CD4-positive, alpha-beta T cell treated with Interleukin-21 for 1 hour (primary cell): ENCODE data around the gene GNAO1.

Experiments
- DNase-seq: peaks from one replicate; pipeline ENCODE4 v3.0.0-alpha.2; 2020

Gene GNAO1

DNA sequence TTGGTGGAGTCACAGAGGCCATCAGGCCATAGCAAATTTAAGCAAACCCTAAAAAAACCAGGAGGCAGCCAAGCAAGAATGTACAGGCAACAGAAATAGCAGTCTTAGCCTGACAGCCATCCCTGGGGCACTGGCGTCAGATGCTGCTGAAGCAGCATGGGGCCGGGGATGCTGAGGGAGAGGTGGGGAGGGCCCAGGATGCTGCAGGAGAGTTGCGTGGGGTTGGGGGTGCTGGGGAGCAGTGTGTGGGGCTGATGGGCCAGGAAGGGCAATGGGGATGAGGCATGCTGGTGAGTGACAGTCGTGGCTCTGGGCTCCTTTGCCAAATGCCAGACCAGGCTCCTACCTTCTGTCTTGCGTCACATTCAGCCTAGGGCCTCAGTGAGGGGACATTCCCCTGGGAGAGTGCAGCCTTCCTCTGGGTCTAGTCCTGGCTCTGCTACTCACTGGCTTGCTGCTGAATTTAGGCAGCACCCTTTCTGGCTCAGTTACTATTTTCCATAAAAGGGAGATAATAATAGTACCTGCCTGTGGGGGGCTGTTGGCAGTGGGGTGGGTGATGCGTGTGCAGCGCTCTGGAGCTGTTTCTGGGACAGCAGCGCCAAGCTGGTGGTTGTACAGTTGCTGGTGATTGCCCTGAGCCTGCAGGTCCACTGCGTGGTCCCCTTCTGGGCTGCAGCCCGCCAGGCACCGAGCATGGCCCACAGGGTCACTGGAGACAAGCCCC is 146.0 kb downstream of the GNAO1 start:
- no peak for DNase-seq

DNA sequence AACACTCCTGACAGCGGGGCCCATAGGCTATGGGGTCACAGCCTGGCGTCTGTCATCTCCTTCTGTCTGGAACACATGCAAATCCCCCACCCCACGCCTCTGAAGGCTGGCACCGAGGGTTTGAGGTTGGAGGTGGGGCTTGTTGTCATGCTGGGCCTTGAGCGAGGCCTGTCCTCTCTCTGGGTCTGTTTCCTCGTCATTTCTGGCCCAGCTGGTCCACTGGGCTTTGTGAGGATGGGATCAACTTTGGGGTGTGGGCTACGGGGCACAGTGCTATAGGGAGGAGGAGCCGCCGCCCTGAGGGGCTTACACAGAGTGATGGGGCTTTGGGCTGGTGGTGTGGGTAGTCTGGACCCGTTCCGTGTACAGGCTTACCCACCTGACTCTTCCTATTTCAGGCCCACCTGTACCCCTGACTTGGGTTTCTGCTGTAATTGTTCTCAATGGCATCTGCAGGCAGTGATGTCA is 146.6 kb downstream of the GNAO1 start:
- no peak for DNase-seq

DNA sequence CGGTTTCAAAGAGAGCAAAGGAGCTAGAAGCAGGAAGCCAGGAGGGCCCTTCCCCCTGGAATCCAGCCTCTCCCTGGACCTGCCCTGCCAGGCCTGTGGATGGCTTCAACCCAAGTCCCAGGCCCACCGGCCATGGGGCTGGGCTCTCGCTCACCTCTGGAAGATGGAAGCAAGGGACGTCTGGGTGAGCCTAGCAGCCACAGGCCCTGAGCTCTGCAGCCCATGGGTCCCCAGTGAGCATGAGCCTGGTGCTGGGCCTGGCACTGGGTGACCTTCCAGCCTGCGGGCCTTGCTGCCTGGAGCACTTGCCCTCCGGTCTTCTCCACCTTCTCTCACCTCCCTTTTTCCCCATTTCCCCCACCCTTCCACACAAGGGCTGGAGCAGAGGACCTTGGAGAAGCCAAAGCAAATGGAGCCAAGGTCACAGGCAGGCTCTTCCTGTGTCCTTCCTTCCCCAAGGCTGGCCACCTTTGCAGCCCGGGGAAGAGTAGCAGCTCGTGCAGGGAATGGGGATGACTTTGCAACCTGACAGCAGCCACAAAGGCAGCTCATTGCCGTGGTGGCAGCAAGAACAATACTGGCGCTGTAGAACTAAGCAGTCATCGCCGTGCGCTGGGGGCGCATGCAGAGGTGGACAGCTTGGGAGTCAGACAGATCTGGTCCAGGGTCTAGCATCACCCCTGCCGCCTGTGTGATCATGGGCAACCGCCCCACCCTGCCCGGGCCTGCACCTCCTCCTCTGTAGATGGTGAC is 147.5 kb downstream of the GNAO1 start:
- DNase-seq: no peak

DNA sequence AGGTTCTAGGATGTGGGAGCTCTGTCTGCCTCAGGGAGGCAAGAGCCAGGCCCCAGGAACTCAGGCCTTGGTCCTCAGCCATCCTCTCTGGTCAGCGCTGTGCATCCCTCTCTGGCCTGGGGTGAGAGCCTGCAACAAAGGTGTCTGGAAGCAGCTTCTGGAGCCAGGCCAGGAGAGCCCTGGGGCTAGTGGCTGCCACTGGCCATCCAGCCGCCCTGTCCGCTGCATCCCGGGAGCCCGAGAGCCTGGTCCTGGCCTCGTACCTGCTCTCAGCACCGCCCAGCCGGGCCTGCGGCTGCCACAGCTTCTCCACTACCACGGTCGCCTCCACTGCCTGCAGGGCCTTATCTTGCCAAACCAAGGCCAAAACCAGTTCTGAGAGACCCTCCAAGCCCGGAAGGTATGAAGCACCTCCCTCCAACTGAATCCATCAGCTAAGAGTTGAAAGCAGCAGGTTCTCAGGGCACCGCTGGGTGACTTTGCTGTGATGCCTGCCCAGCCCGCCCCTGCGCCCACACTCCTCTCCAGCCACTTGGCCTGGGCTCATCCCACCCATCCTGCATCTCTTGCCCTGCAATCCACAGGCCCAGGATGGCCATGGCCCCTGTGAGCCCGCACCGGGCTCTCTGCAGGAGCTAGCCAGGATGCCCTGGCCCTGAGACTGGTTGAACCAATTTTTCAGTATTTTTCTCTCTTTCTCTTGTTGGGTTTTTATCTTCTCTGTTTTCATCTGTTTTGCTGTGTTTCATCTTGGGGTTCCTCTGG is 148.3 kb downstream of the GNAO1 start:
- DNase-seq: no peak

DNA sequence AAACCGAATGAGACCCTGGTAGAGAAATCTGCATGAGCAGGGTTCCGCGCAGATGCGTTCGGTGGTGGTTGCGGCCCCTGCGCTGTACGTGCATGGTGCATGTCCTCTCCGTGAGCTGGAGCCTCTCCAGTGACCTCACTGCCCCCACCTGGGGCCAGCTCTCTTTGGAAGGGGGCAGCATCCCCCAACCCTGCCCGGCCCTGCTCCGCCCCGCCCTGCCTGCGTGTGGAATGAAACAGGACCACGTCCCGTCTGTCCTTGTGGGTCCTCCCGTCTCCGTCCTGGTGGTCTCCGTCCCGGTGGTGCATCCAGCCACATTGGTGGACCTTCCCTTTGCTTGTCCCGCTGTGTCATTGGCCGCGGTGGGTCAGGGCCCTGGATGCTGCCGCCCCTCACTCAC is 149.1 kb downstream of the GNAO1 start:
- no peak for DNase-seq

DNA sequence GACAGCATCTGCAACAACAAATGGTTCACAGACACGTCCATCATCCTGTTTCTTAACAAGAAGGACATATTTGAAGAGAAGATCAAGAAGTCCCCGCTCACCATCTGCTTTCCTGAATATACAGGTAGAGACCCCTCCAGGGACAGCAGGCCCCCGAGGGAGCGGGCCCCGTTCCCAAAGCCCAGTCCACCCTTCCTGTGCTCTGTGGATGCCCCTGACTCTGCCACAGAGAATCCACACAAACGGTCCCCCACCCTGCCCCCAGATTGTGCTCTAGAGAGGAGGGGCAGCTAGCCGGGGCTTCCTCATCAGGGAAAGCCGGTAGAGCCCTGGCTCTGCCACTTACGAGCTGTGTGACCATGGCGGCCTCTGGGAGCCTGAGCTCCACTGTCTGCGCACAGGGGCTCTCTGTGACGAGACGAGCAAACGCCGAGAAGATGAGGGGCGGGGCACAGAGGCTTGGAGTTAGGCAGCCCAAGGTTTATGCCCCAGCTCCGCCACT is 149.6 kb downstream of the GNAO1 start:
- no peak for DNase-seq

DNA sequence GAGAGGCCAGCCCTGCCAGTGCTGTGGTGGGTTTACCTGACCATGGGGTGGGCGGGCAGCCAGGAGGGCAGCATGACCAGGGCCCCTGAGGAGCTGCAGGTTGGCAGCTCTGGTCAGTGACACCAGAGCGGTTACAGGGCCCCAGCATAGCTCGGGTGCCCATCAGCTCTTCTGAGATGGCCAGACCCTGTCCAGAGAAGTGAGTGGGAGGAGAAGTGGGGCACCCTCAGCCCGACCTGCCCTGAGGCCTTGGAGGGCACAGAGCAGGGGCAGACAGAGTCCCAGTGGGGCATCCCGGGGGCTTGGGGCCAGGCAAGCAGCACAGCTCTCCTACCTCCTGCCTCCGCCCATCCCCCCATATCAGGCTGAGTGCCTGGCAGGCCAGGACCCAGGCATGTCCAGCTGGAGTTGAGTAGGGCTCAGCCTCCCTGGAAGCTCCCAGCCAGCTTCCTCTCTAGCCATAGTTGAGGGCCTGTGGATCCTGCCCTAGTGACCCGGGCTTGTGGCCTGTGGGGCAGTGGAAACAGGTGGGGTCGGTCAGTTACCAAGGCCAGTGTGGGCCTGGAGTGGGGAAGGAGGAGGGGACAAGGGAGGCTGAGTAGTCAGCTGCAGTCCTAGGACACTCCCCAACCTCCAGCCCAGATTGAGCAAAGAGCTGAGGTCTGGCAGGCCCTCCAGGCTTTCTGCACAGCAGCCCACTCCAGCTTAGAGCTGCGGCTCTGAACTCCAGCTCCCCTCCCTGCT is 150.5 kb downstream of the GNAO1 start:
- DNase-seq: no peak

DNA sequence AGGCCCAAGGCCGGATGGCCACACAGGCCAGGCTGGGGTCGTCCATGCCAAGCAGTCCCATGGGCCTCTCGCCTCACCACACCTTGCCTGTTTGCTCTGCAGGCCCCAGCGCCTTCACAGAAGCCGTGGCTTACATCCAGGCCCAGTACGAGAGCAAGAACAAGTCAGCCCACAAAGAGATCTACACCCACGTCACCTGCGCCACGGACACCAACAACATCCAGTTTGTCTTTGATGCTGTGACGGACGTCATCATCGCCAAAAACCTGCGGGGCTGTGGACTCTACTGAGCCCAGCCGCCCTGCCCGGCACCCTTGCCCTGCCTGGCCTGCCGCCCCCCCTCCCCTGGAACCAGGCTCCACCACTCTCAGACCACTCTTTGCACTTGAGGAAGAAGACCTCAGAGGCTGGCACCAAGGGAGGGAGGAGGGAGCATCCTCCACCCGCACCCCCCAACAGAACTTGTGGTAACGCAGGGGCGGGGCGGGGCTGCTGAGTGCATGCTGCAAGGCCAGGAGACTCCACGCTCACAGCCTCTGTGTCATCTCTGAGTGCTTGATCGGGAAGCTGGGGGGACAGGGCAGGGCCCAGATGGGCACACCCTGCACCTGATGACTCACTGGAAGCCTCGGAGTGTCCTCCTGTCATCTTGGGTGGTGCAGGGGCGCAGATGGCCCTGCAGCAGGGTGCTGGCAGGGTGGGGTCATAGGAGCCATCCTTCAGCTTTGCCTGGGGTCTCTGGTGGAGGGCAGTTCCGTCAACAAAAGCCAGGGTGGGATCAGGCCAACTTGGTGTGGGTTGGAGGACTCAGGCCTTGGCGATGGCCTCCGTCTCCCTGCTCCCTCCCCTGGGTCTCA is 152.6 kb downstream of the GNAO1 start:
- DNase-seq: no peak

DNA sequence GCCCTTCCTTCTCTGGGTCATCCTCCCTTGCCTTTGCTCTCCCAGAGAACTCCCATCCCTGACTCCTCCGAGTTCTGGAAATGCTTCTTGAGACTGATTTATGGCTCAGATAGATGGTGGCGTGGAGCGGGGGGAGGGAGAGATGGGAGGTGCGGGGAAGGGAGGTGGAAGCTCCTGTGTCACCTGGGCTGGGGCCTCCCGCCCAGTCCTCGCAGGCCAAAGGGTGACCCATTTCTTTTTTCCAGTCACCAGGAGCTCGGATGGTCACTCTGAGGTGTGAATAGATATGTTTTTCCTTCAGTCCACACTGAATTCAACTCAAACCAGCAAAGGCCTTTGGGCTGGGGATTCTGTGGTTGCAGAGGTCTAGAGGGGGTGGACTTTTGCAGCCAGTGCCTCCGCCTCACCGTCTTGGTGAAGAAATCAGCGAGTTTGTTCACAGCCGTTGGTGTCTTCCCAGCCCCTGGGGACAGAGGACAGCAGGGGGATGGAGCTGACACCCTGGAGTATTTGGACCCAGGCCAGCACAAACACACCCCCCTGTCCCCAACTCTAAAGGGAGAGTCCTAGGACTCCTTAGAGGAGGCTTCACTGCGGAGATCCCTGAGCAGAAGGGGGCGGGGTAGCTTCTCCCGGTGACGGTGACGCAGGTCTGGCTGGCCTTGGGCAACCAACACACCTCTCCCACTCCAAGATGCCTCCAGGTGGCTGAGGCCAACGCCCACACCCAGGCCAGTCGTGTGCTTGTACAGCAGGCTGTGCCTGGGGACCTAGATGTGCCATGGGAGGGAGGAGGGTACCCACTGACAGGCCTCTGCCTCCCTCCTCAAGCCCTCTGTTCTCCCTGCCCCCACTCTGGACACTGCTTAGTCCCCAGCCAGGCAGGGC is 153.5 kb downstream of the GNAO1 start:
- DNase-seq: no peak

DNA sequence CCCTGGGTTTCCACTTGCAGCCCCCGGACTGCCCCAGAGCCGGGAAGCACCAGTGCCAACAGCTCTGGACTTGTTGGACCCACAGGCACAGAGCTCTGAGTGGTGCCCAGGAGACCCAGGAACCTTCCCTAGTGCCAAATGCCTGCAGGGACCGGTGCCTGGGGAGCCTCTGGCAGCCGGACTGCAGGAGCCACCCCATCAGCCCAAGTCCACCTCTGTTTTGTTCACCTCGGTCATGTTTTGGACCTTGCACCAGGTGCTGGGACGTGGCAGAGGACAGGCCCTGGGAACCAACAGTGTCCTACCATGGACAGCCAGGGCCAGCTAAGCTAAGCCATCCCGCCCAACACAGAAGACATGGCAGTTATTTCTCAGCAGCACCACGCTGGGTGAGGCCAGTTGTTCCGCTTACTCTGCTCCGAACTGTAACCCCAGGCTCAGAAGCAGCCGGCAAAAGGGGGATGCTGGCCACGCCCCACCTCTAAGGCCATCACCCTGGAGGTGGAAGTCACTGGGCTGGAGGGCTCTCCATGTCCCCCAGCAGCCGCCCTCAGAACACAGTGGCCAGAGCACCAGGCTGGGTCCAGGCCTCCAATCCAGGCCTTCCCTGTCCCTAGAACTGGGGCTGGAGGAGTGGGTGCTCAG is 154.2 kb downstream of the GNAO1 start:
- no peak for DNase-seq

DNA sequence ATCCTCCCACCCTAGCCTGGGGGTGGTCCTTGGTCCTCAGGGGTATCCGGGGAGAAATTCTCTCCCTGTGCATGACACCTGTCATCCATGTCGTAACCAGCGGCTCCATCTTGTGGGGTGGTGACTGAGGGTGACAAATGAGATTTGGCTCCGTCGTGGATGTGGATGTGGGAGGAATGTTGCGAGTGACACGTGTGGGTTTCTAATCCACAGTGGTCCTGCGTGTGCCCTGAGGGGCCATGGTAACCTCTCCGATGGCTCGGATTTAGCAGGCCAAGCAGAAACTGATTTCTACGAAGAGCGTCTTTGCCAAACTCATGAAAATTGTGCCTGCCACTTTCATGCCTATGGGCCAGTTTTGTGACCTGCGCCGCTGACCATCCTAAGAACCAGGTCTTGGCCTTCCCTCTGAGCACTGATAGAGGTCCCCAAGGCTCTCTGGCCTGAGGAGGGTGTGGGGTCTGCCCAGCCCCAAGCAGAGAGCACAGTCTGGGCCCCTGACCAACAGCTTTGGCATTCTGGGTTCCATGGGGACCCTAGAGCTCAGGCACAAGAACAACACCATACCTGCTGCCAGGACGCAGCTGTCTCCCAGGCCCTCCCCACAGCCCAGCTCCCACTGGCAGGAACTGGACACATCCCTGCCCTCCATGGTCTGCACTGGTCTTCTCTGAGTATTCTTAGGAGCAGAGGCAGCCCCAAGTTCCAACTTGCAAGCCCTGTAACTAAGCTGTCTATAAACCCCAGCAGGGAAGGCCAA is 155.0 kb downstream of the GNAO1 start:
- no peak for DNase-seq

DNA sequence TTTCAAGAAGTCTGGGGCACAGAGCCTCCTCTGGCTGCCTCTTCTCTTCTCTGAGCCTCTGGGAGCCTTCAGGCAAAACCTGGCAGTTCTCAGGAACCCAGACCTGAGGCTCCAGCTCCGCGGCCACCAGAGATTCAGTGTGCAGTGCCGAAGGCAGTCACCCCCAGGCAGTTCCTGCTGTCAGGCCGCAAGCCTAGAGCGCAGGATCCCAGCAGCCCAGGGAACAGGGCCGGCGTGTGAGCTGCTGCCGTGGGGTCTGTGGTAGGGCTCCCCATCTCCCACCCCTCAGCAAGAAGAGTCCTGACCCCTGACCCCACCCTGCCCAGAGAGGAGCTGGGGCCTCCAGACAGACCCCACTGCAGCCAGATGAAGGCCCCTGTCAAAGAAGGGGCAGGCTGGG is 155.9 kb downstream of the GNAO1 start:
- DNase-seq: no peak

DNA sequence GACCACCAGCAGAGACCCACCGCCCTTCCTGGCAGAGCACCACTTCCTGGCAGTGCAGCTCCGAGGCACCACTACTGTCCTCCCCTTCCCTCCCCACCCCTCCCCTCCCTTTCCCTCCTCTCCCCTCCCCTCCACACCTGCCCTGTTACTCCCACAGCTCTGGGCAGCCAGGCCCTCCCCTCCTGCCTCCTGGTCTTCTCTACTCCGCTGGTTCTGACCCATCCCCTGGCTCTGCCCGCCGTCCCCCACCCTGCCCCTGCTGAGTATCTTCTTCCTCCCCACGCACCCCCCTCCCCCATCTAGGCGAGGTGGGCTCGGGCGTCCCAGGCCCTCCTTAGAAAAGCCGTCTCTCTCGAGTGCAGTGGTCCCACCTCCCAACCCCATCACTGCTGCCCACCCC is 156.4 kb downstream of the GNAO1 start:
- no peak for DNase-seq

DNA sequence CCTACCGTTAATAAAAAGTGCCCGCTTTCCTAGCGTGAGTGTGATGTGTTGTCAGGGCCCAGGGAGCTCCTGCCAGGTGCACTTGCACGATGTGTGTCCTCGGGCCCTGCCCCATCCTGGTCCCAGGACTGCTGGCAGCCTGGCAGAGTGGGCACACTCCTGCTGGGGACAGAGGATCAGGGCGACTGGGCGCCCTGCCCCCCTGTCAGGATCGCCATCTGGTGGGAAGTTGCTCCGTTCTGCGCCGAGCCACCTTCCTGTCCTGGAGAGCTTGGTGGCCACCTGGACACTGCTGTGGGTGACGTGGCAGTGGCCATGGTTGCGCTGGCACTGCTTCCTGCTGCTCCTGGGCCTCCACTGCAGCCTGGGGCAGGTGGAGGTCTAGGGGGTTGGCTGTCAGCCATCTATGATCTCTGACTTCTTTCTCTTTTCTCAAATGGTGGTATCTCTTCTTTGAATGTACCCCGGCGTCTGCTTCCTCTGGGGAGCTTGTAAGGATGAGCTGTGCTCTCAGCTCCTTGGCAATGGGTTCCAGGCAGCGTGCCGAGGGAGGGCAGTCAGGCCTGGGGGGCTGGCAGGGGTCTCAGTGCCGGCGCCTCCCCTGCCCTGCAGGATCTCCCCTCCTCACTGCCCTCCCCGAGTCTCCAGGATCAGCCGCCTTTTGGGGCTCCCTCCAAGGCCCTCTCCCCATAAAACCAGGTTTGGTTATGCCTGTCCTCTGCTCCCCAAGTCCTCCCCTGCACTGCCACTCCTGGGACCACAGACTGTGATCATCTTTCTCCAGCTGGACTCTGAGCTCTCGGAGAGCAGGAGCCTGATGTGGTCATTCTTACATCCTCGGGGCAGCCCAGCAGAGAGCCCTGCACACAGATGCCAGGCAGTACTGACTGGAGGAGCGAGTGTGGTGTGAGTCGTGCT is 157.1 kb downstream of the GNAO1 start:
- DNase-seq: no peak

DNA sequence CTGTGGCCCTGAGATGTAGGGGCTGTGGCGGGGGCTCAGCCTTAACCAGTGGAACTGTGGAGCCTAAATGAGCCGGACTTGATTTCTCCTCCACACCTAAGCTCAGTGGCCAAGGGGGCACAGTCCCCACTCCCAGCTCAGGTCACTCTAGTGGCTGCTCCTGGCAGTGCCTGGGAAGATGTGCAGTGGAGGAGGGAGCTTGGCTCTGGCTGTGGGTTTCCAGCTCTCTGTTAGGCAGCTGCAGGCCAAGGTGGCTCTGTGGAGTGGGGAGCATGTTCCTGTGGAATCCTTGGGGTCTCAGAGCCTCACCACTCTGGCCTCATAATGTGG is 157.8 kb downstream of the GNAO1 start:
- no peak for DNase-seq

DNA sequence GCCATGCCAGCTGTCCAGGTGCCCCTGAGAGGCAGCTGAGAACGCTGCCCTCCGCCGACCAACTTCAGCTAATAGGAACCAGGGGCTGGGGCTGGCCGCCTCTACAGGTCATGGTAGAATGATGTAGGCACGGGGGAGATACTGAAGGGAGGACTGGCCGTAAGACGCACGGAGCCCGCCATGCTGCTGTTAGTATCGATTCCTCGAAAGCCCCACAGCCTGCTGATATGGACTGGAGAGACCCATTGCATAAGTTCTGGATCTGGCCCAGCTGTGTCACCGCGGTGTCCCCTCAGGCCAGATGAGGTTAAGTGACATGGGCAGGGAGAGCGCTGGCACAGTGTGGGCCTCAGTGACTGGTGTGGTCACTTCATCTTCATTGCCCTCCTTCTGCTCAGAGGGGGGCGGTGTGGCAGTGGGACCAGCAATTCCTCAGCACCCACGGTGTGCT is 158.4 kb downstream of the GNAO1 start:
- no peak for DNase-seq

DNA sequence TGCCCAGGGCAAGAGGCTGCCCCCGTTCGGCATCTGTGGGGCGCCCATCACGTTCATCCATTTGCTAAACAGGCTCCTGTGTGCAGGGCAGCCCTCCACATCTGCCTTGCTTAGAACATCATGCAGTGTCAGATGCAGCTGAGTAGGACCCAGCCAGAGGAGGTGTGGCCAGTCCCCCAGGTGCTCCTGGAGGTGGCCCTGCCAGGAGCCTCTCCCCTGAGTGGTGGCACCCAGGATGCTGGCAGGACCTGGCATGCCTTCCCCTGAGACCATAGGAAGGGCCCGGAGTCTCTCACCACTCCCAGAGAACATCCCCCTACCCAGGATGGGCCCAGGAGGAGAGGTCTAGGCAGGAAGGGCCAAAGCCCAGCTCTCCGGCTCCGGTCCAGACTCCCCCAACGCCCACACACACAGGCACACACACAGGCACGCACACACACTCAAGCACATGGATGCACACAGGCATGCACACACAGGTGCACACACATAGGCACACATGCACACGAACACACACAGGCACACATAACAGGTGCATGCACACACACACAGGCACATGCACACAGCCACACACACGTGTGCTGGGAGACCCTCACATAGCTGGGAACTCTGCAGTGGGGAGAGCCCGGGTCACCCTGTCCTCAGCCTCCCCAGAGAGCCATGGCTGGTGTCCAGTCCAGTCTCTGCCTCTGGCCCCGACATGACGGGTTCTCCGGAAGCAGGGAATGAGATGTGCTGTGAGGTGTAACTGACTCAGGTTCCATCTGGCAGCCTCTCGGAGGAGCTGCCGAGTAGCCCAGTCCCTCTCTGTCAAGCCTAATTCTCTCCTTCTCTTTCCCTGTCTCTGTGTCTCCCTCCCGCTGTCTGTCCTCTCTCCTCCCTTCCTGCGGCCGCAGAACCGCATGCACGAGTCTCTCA is 159.5 kb downstream of the GNAO1 start:
- DNase-seq: no peak
